HepG2 (cell line): Measurements from ENCODE around the gene BATF. TPM values are rescaled to one million over a fixed set of nuclear protein-coding genes. Genes with fewer than 3 reads are reported as not detected.

Experiments used
- ATAC-seq: fragments of 200-7000 bp; cut with Tn5 transposase; 3 replicates; pipeline ENCODE4 v1.9.1; 2020; ENCODE audit warnings: mild to moderate bottlenecking, moderate library complexity
- BruUV-seq: library from RNA; stranded (reverse); fragments of 400-500 nt; replicated peaks from 2 replicates; lab custom pipeline; 2021; lab: Mats Ljungman, UMichigan
- CTCF ChIA-PET: fragments of 300-600 bp; formaldehyde crosslinking; extraction: SDS; loops from one replicate; lab custom pipeline; 2021; ENCODE audit warnings: low total read pairs, inconsistent platforms, low intra/inter-chr PET ratio; lab: Yijun Ruan, JAX
- POLR2A ChIA-PET: fragments of 350-600 bp; sonication (Branson Sonifier 250); formaldehyde crosslinking; loops from one replicate; lab custom pipeline; 2020; ENCODE audit warnings: antibody characterized with exemption, inconsistent platforms; lab: Yijun Ruan, JAX
- DNase-seq: peaks from one replicate; pipeline ENCODE4 v3.0.0-alpha.2; 2015; ENCODE audit warnings: low spot score
- FAIRE-seq: peaks from 3 replicates; lab custom pipeline; 2011; peaks lifted over from hg19 to GRCh38; lab: Jason Lieb, UNC
- H2AFZ ChIP-seq: one replicate; pipeline ENCODE4 v1.6.1; 2011; ENCODE audit warnings: low read length, inconsistent platforms
- H3K27ac ChIP-seq: fragments of 300-600 bp; 3 replicates; pipeline ENCODE4 v1.8.0; 2011; ENCODE audit warnings: mixed run types, mild to moderate bottlenecking, mixed read lengths, low read length, inconsistent platforms; ENCODE audit not compliant: insufficient read depth; ENCODE audit errors: extremely low read length
- H3K27me3 ChIP-seq, 2 experiments: fragments of 200-600 bp in 1 of 2; 2 replicates in 1 of 2; 3 replicates in 1 of 2; pipeline versions ENCODE4 v1.6.0 to v1.8.0; 2011; ENCODE audit warnings: low read length in 2 of 2, mild to moderate bottlenecking in 2 of 2, moderate library complexity in 2 of 2, inconsistent platforms in 1 of 2; ENCODE audit not compliant: insufficient read depth in 2 of 2, control insufficient read depth in 1 of 2
- H3K36me3 ChIP-seq, 2 experiments: fragments of 200-600 bp in 1 of 2; replicated peaks in 1 of 2; 2 replicates in 1 of 2; 3 replicates in 1 of 2; pipeline versions ENCODE4 v1.5.1 to v1.8.0; 2011; ENCODE audit warnings: low read length in 2 of 2, inconsistent platforms in 1 of 2; ENCODE audit not compliant: insufficient read depth in 2 of 2, control insufficient read depth in 1 of 2
- H3K4me1 ChIP-seq: 2 replicates; pipeline ENCODE4 v1.5.1; 2012; ENCODE audit warnings: low read length, inconsistent platforms; ENCODE audit not compliant: insufficient read depth
- H3K4me2 ChIP-seq: 2 replicates; pipeline ENCODE4 v1.6.0; 2011; ENCODE audit warnings: low read depth, low read length, inconsistent platforms
- H3K4me3 ChIP-seq, 3 experiments: fragments of 200-600 bp in 1 of 3; sonication (generic), shearing (Covaris generic) in 1 of 3; replicated peaks in 1 of 3; 2 replicates each; pipeline ENCODE4 v1.5.1; 2011 to 2016; ENCODE audit warnings: low read length in 3 of 3, inconsistent platforms in 2 of 3, low read depth in 2 of 3, mild to moderate bottlenecking in 2 of 3, control low read depth in 1 of 3, mixed read lengths in 1 of 3; ENCODE audit not compliant: insufficient read depth in 1 of 3
- H3K79me2 ChIP-seq: one replicate; pipeline ENCODE4 v1.6.1; 2011; ENCODE audit warnings: low read length, inconsistent platforms; ENCODE audit not compliant: insufficient read depth
- H3K9ac ChIP-seq: 2 replicates; pipeline ENCODE4 v1.6.0; 2011; ENCODE audit warnings: mild to moderate bottlenecking, low read depth, low read length, inconsistent platforms; ENCODE audit not compliant: insufficient read depth
- H3K9me3 ChIP-seq: 2 replicates; pipeline ENCODE4 v1.5.1; 2012; ENCODE audit warnings: mild to moderate bottlenecking, low read length
- H4K20me1 ChIP-seq: 2 replicates; pipeline ENCODE4 v1.6.0; 2011; ENCODE audit warnings: inconsistent platforms, mild to moderate bottlenecking, low read length, moderate library complexity; ENCODE audit not compliant: insufficient read depth
- CHCHD3 ChIP-seq: sonication (generic); formaldehyde crosslinking; IDR thresholded peaks from 2 replicates; pipeline ENCODE4 v1.8.0; 2022; ENCODE audit warnings: mild to moderate bottlenecking, missing genetic modification reagents, moderate library complexity
- CREB1 ChIP-seq, 2 experiments: fragments of 450-650 bp in 1 of 2; IDR thresholded peaks; 2 replicates each; pipeline ENCODE4 v1.6.1; 2016 to 2017; ENCODE audit warnings: control low read depth in 1 of 2, mild to moderate bottlenecking in 1 of 2, missing compliant biosample characterization in 1 of 2, missing genetic modification characterization in 1 of 2
- FOXA1 ChIP-seq, 2 experiments: fragments of 450-650 bp in 1 of 2; sonication (generic) in 1 of 2; formaldehyde crosslinking in 1 of 2; IDR thresholded peaks; 2 replicates each; pipeline versions ENCODE4 v1.4.0 to v1.6.1; 2016 to 2020; ENCODE audit warnings: missing genetic modification reagents in 1 of 2
- FOXA3 ChIP-seq: IDR thresholded peaks from 2 replicates; pipeline ENCODE4 v1.6.1; 2016; ENCODE audit warnings: missing genetic modification reagents, missing compliant biosample characterization
- HOXA7 ChIP-seq: sonication (generic); formaldehyde crosslinking; IDR thresholded peaks from 2 replicates; pipeline ENCODE4 v1.8.1; 2022; ENCODE audit warnings: mild to moderate bottlenecking, missing genetic modification reagents, moderate library complexity
- ZNF326 ChIP-seq: sonication (generic); formaldehyde crosslinking; IDR thresholded peaks from 2 replicates; pipeline ENCODE4 v1.4.0; 2020; ENCODE audit warnings: missing genetic modification reagents, borderline replicate concordance
- WGBS: methylation state at CpG from one replicate; pipeline ENCODE4 v1.1.6; 2017; ENCODE audit warnings: low lambda C conversion rate; 5-methylcytosine and 5-hydroxymethylcytosine counted together
- in situ Hi-C: cut with HindIII; loops from 2 replicates; pipeline ENCODE4 v1.10.0; 2017; ENCODE audit warnings: low pct_unique_long_range_greater_than_20kb; ENCODE audit not compliant: extremely low pct_ligation_motif_present
- intact Hi-C: fragments of 100-400 bp; cut with micrococcal nuclease; formaldehyde crosslinking; loops from one replicate; pipeline ENCODE4 v1.10.0; 2022; ENCODE audit not compliant: unreplicated experiment
- polyA plus RNA-seq, 8 experiments: library from polyadenylated mRNA; depleted of rRNA in 3 of 8; stranded (reverse) in 7 of 8; unstranded in 1 of 8; fragments of >200 nt; fragmentation: Illumina TruSeq in 4 of 8; extraction: Trizol in 4 of 8; gene quantifications; 2 replicates each; pipeline versions ENCODE4 v1.2.1 to v1.2.3, GENCODE V29; 2011 to 2016; ENCODE audit warnings: low read depth in 4 of 8, missing spikeins in 1 of 8, mixed read lengths in 1 of 8; ENCODE audit not compliant: insufficient read depth in 1 of 8
- total RNA-seq, 5 experiments: library from RNA; depleted of rRNA; stranded (reverse); fragments of >200 nt; fragmentation: Illumina TruSeq; extraction: Trizol; gene quantifications; 2 replicates each; pipeline ENCODE4 v1.2.3, GENCODE V29; 2016; ENCODE audit warnings: low read depth in 1 of 5

Gene BATF
- total and polyA plus RNA-seq, 2 of the 13 experiments (the other 11 are each of a cell fraction or from before 2014, with no cell fraction given), result 0.22 to 0.37 TPM

DNA sequence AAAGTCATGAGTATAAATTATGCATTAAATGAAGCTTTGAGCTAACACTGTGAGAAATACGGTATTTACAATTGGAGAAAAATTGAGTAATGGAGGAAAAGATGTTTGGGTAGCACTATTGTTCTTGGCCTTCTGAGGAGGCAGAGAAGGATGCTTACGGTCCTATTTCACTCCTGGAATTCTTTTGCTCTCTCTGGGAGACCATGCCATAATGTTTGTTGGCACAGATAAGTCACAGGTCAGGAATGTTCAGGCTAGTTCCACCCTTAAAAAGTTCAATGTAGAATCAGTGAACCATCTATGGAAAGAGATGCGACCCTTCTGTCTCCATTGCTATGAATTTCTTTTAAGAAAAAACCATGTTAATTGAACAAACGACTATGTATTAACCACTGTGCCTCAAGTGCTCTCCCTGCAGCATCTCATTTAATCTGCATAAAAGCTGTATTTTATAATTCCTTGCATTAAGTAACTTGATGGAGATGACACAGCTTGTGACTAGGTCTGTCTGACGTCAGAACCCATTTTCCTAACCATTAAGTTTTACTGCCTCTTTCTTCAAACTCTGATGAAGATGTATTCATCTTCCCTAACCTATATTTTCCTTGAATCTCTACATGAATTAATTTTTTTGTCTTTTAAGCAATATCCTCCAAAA lies 9.5 kb downstream of the BATF start:
- in situ Hi-C loops (no loop called here), intact Hi-C loops (no loop called here)
- no peak overlapping the region for H3K4me2 ChIP-seq
- no peak overlapping the region for H3K9ac ChIP-seq
- no peak overlapping the region for H3K27ac ChIP-seq
- CTCF ChIA-PET, result no interaction called here
- H4K20me1 ChIP-seq, result no peaks in the 10 kb centered on the region
- FAIRE-seq (no peak), ATAC-seq (no peak), DNase-seq (no peak)
- no peak overlapping the region for H2AFZ ChIP-seq
- 13% methylated on average over 5 of the region's 5 CpGs for WGBS
- no peaks in the 10 kb centered on the region for H3K27me3 ChIP-seq
- no peaks in the 10 kb centered on the region for H3K79me2 ChIP-seq
- POLR2A ChIA-PET, result interaction anchor here (1.2 kb wide), 1 partner anchor 11 kb away, joined by 4 read pairs; no protein-coding TSS in a partner anchor
- H3K4me3 ChIP-seq, result no peak overlapping the region
- H3K9me3 ChIP-seq, result no peaks in the 10 kb centered on the region
- peak; percentile 79 for TF ChIP-seq CREB1 (IDR thresholded peaks at IDR 0.05)
- TF ChIP-seq CREB1 (CRISPR knock-in tag; IDR thresholded peaks at IDR 0.05), result no peak
- TF ChIP-seq HOXA7, result no peak
- no TSS peak for BruUV-seq
- H3K4me1 ChIP-seq, result peaks cover 35% of the 10 kb centered on the region
- H3K36me3 ChIP-seq, result no peaks in the 10 kb centered on the region

DNA sequence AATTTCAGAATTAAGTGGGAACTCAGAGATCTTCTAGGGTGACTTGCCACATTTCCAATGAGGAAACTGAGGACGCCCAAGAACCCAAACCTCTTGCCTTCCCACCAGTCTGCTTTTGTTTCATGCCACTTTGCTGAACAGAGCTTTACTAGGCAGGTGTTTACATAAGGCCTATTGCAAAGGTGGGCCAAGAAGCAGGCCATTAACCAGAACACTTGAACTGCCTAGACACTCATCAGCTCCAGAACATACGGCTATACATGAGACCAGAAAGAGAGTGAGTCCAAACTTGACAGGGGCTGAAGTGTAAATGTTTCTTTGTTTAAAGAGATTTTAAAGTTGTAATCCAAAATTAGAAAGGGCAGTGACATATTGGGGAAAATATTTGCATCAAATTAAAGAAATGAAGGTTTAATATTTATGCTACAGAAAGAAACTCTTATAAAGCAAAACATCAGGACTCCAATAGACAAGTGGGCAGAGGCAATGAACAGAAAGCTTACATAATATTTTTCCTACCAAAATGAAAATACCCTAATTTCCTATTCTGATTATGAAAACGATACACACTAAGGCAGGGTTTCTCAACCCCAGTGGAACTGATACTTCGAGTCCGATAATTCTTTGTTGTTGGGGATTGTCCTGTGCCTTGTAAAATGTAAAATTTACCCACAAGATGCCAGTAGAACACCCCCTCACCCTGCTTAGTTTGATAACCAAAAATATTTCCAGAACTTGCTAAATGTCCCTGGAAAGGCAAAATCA lies 11.7 kb downstream of the BATF start:
- TF ChIP-seq FOXA1 (IDR thresholded peaks at IDR 0.05), result no peak
- 0 out of 2 replicates have a peak, but pooled peaks have one; percentile 17 for TF ChIP-seq FOXA1 (CRISPR knock-in tag; IDR thresholded peaks at IDR 0.05)
- no peak for TF ChIP-seq CHCHD3
- no peak for TF ChIP-seq ZNF326 (CRISPR knock-in tag)
- peak; percentile 48; the same call in 1 of the 2 replicates for TF ChIP-seq FOXA3
- Histone ChIP-seq H2AFZ (no peak overlapping the region), H3K79me2 (no peaks in the 10 kb centered on the region), H3K27me3 (no peaks in the 10 kb centered on the region), H3K4me1 (peaks cover 46% of the 10 kb centered on the region), H3K4me3 (no peak overlapping the region), H3K4me2 (no peak overlapping the region), H3K9me3 (no peaks in the 10 kb centered on the region), H3K27ac (no peak overlapping the region), H4K20me1 (no peaks in the 10 kb centered on the region), H3K36me3 (no peaks in the 10 kb centered on the region), H3K9ac (no peak overlapping the region)
- ATAC-seq, result no peak
- ChIA-PET POLR2A (interaction anchor here (1.5 to 2.1 kb wide), 2 partner anchors 13 to 27 kb away, joined by 6 to 7 read pairs; no protein-coding TSS in a partner anchor), CTCF (no interaction called here)
- no peak for FAIRE-seq
- DNase-seq, result no peak
- intact Hi-C loops, result no loop called here
- WGBS, result 48% methylated on average over 5 of the region's 5 CpGs
- no TSS peak for BruUV-seq
- in situ Hi-C loops, result no loop called here
